HG03025 (cell line): ENCODE measurements around the gene PCDHGA11.
"Not testable (repeated sequence)": the region's sequence is repeated elsewhere in the genome, so short reads cannot be mapped to it uniquely, and the experiment has no call there.

ENCODE experiments used
- ATAC-seq: cut with Tn5 transposase; IDR thresholded peaks from one replicate; pipeline ENCODE4 v1.9.1; 2021; ENCODE audit warnings: mild to moderate bottlenecking, moderate library complexity; ENCODE audit not compliant: unreplicated experiment, low FRiP score

Gene PCDHGA11

GRCh38 chr5:141420855-141421488 is at the start of gene PCDHGA11:
TSS of gene PCDHGA11 (plus strand) at chr5:141421051. CDS start at chr5:141421228, 177 bp downstream.
- ATAC-seq: no peak

- ATAC-seq: no peak
These were observed 49.0 kb upstream of the PCDHGA11 start for GRCh38 chr5:141371572-141372475.

GRCh38 chr5:141373673-141374317 is 47.1 kb upstream of the PCDHGA11 start, which contains the start of gene PCDHGA6:
TSS of gene PCDHGA6 (plus strand) at chr5:141373891. CDS start at chr5:141374084, 193 bp downstream.
- ATAC-seq: no peak

DNA sequence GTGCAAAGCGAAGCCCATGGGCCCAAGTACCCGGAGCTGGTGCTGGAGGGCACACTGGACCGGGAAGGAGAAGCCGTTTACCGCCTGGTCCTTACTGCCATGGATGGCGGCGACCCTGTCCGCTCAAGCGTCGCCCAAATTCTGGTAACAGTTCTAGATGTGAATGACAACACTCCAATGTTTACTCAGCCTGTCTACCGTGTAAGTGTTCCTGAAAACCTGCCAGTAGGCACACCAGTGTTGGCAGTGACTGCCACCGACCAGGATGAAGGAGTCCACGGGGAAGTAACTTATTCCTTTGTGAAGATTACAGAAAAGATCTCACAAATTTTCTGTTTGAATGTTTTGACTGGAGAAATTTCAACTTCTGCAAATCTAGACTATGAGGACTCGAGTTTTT is 46.2 kb upstream of the PCDHGA11 start:
- ATAC-seq: no peak

DNA sequence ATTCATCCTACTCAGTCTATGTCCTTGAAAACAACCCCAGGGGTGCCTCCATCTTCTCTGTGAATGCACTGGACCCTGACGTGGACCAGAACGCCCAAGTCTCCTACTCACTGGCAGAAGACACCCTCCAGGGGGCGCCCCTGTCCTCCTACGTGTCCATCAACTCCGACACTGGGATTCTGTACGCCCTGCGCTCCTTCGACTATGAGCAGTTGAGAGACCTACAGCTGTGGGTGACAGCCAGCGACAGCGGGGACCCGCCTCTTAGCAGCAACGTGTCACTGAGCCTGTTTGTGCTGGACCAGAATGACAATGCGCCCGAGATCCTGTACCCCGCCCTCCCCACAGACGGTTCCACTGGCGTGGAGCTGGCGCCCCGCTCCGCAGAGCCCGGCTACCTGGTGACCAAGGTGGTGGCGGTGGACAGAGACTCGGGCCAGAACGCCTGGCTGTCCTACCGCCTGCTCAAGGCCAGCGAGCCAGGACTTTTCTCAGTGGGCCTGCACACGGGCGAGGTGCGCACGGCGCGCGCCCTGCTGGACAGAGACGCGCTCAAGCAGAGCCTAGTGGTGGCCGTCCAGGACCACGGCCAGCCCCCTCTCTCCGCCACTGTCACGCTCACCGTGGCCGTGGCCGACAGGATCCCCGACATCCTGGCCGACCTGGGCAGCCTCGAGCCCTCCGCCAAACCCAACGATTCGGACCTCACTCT is 45.3 kb upstream of the PCDHGA11 start:
- not testable (repeated sequence) for ATAC-seq

GRCh38 chr5:141382469-141383294 is 38.2 kb upstream of the PCDHGA11 start, which contains the start of gene PCDHGA7:
TSS of gene PCDHGA7 (plus strand) at chr5:141382742. CDS start at chr5:141382900, 158 bp downstream.
- no peak for ATAC-seq

DNA sequence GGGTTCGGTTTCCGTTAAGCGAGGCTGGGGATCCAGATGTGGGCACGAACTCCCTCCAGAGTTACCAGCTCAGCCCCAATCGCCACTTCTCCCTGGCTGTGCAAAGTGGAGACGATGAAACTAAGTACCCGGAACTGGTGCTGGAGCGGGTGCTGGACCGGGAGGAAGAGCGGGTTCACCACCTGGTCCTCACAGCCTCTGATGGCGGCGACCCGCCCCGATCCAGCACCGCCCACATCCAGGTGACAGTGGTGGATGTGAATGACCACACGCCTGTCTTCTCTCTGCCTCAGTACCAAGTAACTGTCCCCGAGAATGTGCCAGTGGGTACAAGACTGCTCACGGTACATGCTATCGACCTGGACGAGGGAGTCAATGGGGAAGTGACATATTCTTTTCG is 37.5 kb upstream of the PCDHGA11 start:
- ATAC-seq: no peak

- ATAC-seq: no peak
These were observed 36.2 kb upstream of the PCDHGA11 start for GRCh38 chr5:141384471-141385267.

GRCh38 chr5:141387557-141388311 is 33.1 kb upstream of the PCDHGA11 start, which contains the start of gene PCDHGB4:
TSS of gene PCDHGB4 (plus strand) at chr5:141387698. CDS start at chr5:141387885, 187 bp downstream.
- ATAC-seq: not testable (repeated sequence)

DNA sequence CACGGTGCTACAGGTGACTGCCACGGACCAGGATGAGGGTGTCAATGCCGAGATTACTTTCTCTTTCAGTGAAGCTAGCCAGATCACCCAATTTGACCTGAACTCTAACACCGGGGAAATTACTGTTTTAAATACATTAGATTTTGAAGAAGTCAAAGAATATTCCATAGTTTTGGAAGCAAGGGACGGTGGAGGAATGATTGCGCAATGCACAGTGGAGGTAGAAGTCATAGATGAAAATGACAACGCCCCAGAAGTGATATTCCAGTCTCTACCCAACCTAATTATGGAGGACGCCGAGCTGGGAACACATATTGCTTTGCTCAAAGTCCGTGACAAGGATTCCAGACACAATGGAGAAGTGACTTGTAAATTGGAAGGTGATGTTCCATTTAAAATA is 32.2 kb upstream of the PCDHGA11 start:
- no peak for ATAC-seq

DNA sequence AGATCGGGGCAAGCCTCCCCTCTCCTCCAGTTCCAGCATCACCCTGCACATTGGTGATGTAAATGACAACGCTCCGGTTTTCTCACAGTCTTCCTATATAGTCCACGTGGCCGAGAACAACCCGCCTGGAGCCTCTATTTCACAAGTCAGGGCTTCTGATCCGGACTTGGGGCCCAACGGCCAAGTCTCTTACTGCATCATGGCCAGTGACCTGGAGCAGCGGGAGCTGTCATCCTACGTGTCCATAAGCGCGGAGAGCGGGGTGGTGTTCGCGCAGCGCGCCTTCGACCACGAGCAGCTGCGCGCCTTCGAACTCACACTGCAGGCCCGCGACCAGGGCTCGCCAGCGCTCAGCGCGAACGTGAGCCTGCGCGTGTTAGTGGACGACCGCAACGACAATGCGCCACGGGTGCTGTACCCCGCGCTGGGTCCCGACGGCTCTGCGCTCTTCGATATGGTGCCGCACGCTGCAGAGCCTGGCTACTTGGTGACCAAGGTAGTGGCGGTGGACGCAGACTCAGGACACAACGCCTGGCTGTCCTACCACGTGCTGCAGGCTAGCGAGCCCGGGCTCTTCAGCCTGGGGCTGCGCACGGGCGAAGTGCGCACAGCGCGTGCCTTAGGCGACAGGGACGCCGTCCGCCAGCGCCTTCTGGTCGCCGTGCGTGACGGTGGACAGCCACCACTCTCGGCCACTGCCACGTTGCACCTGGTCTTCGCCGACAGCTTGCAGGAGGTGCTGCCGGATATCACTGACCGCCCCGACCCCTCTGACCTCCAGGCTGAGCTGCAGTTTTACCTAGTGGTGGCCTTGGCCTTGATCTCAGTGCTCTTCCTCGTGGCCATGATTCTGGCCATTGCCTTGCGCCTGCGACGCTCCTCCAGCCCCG is 31.5 kb upstream of the PCDHGA11 start:
- ATAC-seq: no peak

DNA sequence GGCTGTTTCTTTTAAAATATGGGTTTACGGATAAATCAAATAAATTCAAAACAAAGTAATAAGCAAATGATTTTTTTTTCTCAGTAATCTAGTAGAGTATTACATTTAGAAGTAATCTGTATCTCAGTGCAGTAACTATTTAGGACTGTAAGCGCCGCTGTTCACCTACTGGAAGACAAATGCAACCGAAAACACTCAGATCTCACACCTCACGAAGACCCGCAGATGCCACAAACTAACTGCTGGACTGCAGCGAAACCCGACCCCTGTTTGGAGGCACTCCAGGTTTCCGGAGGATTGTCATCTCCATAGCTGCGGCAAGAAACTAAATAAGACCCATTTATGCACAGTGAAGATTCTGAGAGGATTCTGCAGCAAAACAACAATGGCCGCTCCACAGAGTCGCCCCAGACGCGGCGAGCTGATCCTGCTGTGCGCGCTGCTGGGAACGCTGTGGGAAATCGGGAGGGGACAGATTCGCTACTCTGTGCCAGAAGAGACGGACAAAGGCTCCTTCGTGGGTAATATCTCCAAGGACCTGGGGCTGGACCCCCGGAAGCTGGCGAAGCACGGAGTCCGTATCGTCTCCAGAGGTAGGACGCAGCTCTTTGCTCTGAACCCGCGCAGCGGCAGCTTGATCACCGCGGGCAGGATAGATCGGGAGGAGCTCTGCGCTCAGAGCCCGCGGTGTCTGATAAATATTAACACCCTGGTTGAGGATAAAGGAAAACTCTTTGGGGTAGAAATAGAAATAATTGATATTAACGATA is 28.2 kb upstream of the PCDHGA11 start, which contains the start of gene PCDHGA8:
Gene PCDHGA8 (plus strand): TSS at position 205 of the 770 bp plus-strand sequence. CDS start 181 bp downstream, at position 386.
- no peak for ATAC-seq

DNA sequence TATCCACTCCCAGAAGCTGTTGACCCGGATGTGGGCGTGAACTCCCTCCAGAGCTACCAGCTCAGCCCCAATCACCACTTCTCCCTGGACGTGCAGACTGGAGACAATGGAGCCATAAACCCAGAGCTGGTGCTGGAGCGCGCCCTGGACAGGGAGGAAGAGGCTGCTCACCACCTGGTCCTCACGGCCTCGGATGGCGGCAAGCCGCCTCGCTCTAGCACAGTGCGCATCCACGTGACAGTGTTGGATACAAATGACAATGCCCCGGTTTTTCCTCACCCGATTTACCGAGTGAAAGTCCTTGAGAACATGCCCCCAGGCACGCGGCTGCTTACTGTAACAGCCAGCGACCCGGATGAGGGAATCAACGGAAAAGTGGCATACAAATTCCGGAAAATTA is 27.6 kb upstream of the PCDHGA11 start:
- no peak for ATAC-seq

GRCh38 chr5:141394401-141395187 is 26.3 kb upstream of the PCDHGA11 start:
- ATAC-seq: not testable (repeated sequence)
